Testis (tissue), 3 donors: Measurements from ENCODE around the gene SEMA6A. TPM values are rescaled to one million over a fixed set of nuclear protein-coding genes. Genes with fewer than 3 reads are reported as not detected.

Experiments used
- DNase-seq: peaks from one replicate; pipeline ENCODE4 v3.0.0-alpha.2; 2019
- H3K27ac ChIP-seq, 2 donors: fragments of 200-600 bp; sonication (generic); one replicate each; pipeline ENCODE4 v1.5.1; 2019
- H3K27me3 ChIP-seq: fragments of 200-600 bp; sonication (generic); one replicate; pipeline ENCODE4 v1.5.1; 2019
- H3K36me3 ChIP-seq: fragments of 200-600 bp; sonication (generic); one replicate; pipeline ENCODE4 v1.5.1; 2017; ENCODE audit warnings: low read depth; ENCODE audit errors: missing control alignments
- H3K4me1 ChIP-seq: fragments of 200-600 bp; sonication (generic); one replicate; pipeline ENCODE4 v1.5.1; 2019
- H3K4me3 ChIP-seq, 2 donors: fragments of 200-600 bp; sonication (generic); one replicate each; pipeline ENCODE4 v1.5.1; 2017 to 2019
- H3K9me3 ChIP-seq: fragments of 200-600 bp; sonication (generic); one replicate; pipeline ENCODE4 v1.5.1; 2017
- CTCF ChIP-seq, 3 experiments: fragments of 450-650 bp in 2 of 3; fragments of 200-600 bp in 1 of 3; sonication (generic) in 1 of 3; IDR thresholded peaks; one replicate each; pipeline ENCODE4 v1.5.1; 2016 to 2019; ENCODE audit warnings: antibody characterized with exemption in 3 of 3, mild to moderate bottlenecking in 2 of 3, moderate library complexity in 1 of 3
- POLR2A ChIP-seq: fragments of 450-650 bp; IDR thresholded peaks from one replicate; pipeline ENCODE4 v1.6.1; 2017; ENCODE audit warnings: antibody characterized with exemption, mild to moderate bottlenecking, moderate library complexity
- WGBS, 2 donors: methylation state at CpG; one replicate each; pipeline ENCODE4 v1.1.5; 2018; 5-methylcytosine and 5-hydroxymethylcytosine counted together
- intact Hi-C: fragments of 100-400 bp; cut with DNase I; formaldehyde crosslinking; loops from one replicate; pipeline ENCODE4 v1.15.1; 2023; ENCODE audit warnings: low total_unique reads
- polyA plus RNA-seq: library from polyadenylated mRNA; stranded (reverse); fragments of 350-450 nt; fragmentation: Illumina TruSeq; extraction: RNeasy Lipid Tissue Mini Kit (QIAGEN cat#74804); gene quantifications from one replicate; pipeline ENCODE4 v1.2.3, GENCODE V29; 2014; ENCODE audit warnings: low read depth, low replicate concordance; ENCODE audit not compliant: insufficient read depth
- total RNA-seq, 2 donors: library from RNA; depleted of rRNA; stranded (reverse); fragments of >200 nt; gene quantifications; one replicate each; pipeline ENCODE4 v1.2.3, GENCODE V29; 2016

The SEMA6A gene
- total and polyA plus RNA-seq, 3 donors from 2014 or later, result 17.4 to 67.6 (median 52.0) TPM

DNA sequence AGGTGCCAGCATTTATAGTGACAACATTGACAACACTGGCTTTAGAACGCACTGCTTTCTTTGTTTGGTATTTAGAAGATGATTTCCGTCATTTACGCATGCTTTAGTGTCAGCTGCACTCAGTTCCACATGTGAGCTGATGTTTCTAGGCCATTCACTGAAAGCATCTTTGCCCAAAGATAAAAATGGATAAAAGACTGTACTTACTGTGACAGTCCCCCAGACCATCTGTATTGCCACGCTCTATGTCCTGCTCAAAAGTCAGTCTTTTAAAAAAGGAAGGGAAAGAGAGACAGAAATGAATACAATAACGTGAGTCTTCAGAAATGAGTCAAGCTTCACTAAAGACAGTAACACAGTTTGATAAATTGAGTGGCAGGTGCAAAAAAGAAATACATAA, 99.3 kb downstream of the SEMA6A start:
- Histone ChIP-seq H3K36me3 (no peaks in the 10 kb centered on the region), H3K9me3 (no peaks in the 10 kb centered on the region), H3K27me3 (no peaks in the 10 kb centered on the region), H3K27ac (no peak overlapping the region), H3K4me1 (no peaks in the 10 kb centered on the region), H3K4me3 (no peak overlapping the region)
- TF ChIP-seq POLR2A (no peak), CTCF (IDR thresholded peaks at IDR 0.05) (no peak)
- WGBS, 2 donors, result 88% methylated on average over 5 of the region's 5 CpGs
- no peak for DNase-seq
- intact Hi-C loops, result no loop called here

DNA sequence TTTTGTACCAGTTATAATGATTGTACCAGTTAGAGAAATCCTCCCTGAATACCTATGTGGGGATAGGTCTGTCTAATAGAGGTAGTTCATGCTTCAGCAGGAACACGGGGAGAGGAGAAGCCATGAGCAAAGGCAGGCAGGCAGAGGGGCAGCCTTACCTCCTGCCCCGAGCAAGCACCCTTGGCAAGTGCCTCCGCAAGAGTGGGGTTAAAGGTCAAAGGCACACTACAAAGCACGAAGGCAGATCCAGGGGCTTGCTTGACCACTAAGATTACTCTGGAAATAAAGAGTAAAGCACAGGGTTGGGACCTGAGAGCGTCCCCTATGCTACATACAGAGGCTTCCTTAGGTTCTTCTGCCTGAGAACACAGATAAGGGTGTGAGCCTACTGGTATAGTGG, 100.9 kb downstream of the SEMA6A start:
- DNase-seq, result no peak
- no peak for TF ChIP-seq CTCF (IDR thresholded peaks at IDR 0.05)

DNA sequence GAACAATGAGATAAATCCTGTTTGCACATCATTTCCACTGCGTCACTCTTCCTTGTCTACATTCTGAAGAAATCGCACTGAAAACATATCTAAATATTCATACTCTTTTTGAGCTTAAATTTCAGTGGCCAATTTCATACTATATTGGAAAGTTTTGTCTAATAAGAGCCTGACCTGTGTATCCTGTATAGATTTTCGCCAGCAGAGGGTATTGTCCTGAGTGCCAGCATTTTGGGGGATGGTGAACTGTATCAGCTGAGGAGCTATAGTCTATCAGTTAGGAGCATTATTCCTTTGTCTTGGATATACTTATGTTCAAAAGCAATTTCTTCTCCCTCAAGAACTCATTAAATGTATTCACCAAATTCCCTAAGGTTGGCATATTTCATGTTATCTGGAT, 102.3 kb downstream of the SEMA6A start:
- intact Hi-C loops, result no loop called here
- H3K27ac ChIP-seq, result no peak overlapping the region
- no peak overlapping the region for H3K4me3 ChIP-seq
- DNase-seq, result no peak
- no peaks in the 10 kb centered on the region for H3K4me1 ChIP-seq
- WGBS, 2 donors, result 92 to 97% methylated on average over 3 of the region's 3 CpGs
- no peaks in the 10 kb centered on the region for H3K9me3 ChIP-seq
- H3K27me3 ChIP-seq, result no peaks in the 10 kb centered on the region
- no peaks in the 10 kb centered on the region for H3K36me3 ChIP-seq
- no peak for TF ChIP-seq CTCF (IDR thresholded peaks at IDR 0.05)

More for the DNA sequence above, 100.9 kb downstream of the SEMA6A start:
- no peaks in the 10 kb centered on the region for H3K4me1 ChIP-seq
- WGBS, 2 donors, result 71 to 81% methylated on average over 5 of the region's 5 CpGs
- no peaks in the 10 kb centered on the region for H3K9me3 ChIP-seq
- H3K4me3 ChIP-seq, result no peak overlapping the region
- no peaks in the 10 kb centered on the region for H3K27me3 ChIP-seq
- intact Hi-C loops, result no loop called here
- no peak overlapping the region for H3K27ac ChIP-seq
- no peaks in the 10 kb centered on the region for H3K36me3 ChIP-seq

GRCh38 chr5:116469631-116470030, 105.0 kb downstream of the SEMA6A start:
- 63 to 79% methylated on average over 3 of the region's 3 CpGs for WGBS, 2 donors
- no peaks in the 10 kb centered on the region for H3K9me3 ChIP-seq
- no peak overlapping the region for H3K27ac ChIP-seq
- no peak overlapping the region for H3K4me3 ChIP-seq
- TF ChIP-seq POLR2A, result no peak
- no peak for TF ChIP-seq CTCF (IDR thresholded peaks at IDR 0.05)
- H3K4me1 ChIP-seq, result peaks cover 6% of the 10 kb centered on the region
- intact Hi-C loops, result no loop called here
- no peaks in the 10 kb centered on the region for H3K27me3 ChIP-seq
- DNase-seq, result no peak
- H3K36me3 ChIP-seq, result no peaks in the 10 kb centered on the region

DNA sequence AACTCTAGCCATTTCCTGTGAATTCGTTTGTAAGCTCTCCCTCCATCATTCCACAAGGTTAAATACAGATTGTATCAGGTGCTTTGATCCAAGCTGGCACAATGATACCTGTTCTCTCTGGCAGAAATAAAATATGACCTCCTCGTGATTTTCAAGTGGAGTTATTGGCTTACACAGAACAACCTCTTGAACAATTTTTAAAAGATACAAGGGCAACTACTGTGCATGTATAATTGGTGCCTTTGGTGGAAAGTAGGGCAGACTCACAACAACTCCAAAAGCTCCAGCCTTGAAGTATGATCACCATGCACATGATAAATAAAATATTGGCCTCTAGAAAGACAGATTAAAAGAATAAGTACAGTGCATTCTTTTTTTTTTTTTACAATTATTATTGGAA, 106.0 kb downstream of the SEMA6A start:
- H3K27ac ChIP-seq, result no peak overlapping the region
- no peak for TF ChIP-seq CTCF (IDR thresholded peaks at IDR 0.05)
- no peak for TF ChIP-seq POLR2A
- WGBS, 2 donors, result 92 to 93% methylated on average over 2 of the region's 2 CpGs
- H3K27me3 ChIP-seq, result no peaks in the 10 kb centered on the region
- no peak overlapping the region for H3K4me3 ChIP-seq
- no peaks in the 10 kb centered on the region for H3K36me3 ChIP-seq
- no peak for DNase-seq
- H3K4me1 ChIP-seq, result peaks cover 14% of the 10 kb centered on the region
- intact Hi-C loops, result no loop called here
- H3K9me3 ChIP-seq, result no peaks in the 10 kb centered on the region
